Activated CD4-positive, alpha-beta T cell treated with anti-CD3 and anti-CD28 coated beads for 36 hours (primary cell): ENCODE data around the gene MAN2A1. TPM values are rescaled to one million over a fixed set of nuclear protein-coding genes. Genes with fewer than 3 reads are reported as not detected.

Experiments used
- ATAC-seq: fragments of 200-7000 bp; cut with Tn5 transposase; one replicate; pipeline ENCODE4 v1.10.0; 2021; ENCODE audit warnings: mild to moderate bottlenecking, moderate library complexity
- CTCF ChIA-PET: fragments of 350-600 bp; sonication (Branson Sonifier 250); formaldehyde crosslinking; loops from one replicate; lab custom pipeline; 2021; ENCODE audit warnings: antibody characterized with exemption; lab: Charles Lee
- POLR2A ChIA-PET: fragments of 350-600 bp; sonication (Branson Sonifier 250); formaldehyde crosslinking; loops from one replicate; lab custom pipeline; 2021; ENCODE audit warnings: antibody characterized with exemption, inconsistent platforms; lab: Charles Lee
- DNase-seq: peaks from one replicate; pipeline ENCODE4 v3.0.0-alpha.2; 2020
- H3K27ac Mint-ChIP-seq: one replicate; pipeline ENCODE4 v1.8.0; 2021; ENCODE audit warnings: mixed read lengths
- H3K27me3 Mint-ChIP-seq: one replicate; pipeline ENCODE4 v1.8.0; 2021; ENCODE audit warnings: mixed read lengths
- H3K36me3 Mint-ChIP-seq: one replicate; pipeline ENCODE4 v1.8.0; 2021; ENCODE audit warnings: low read depth, mixed read lengths
- H3K4me1 Mint-ChIP-seq: one replicate; pipeline ENCODE4 v1.8.0; 2021; ENCODE audit warnings: mixed read lengths
- H3K4me3 Mint-ChIP-seq: one replicate; pipeline ENCODE4 v1.8.0; 2021; ENCODE audit warnings: mild to moderate bottlenecking, moderate library complexity, mixed read lengths
- H3K9me3 Mint-ChIP-seq: one replicate; pipeline ENCODE4 v1.8.0; 2021; ENCODE audit warnings: low read depth, mixed read lengths
- intact Hi-C, 2 experiments: fragments of 100-400 bp; cut with DNase I in 1 of 2; cut with micrococcal nuclease in 1 of 2; formaldehyde crosslinking; loops; one replicate each; pipeline versions ENCODE4 v1.14.2 to v1.15.1; 2022 to 2024; cut with DNase I, micrococcal nuclease
- total RNA-seq, 2 experiments: library from RNA; stranded (reverse); gene quantifications; one replicate each; pipeline ENCODE4 v1.2.3, GENCODE V29; 2021

The MAN2A1 gene
- 10 to 100 TPM; 33.4 to 33.6 TPM for total RNA-seq

- H3K9me3 Mint-ChIP-seq, result peaks cover 5% of the 10 kb centered on the region
- intact Hi-C loops, result loop anchor here (1.0 to 10.0 kb wide), 21 partner anchors 158 to 1405 kb away; partner anchors contain the start of genes FBXL17 (in 2 of the 2), SLC25A46 (in 2 of the 2), TMEM232 (in 1 of the 2) and WDR36 (in 1 of the 2)
- no peaks in the 10 kb centered on the region for H3K27me3 Mint-ChIP-seq
- ChIA-PET POLR2A (interaction anchor here (0.6 to 1.5 kb wide), 2 partner anchors 29 to 253 kb away, joined by 3 to 5 read pairs; no protein-coding TSS in a partner anchor), CTCF (interaction anchor here (0.5 to 2.9 kb wide), 4 partner anchors 14 to 763 kb away, joined by 3 to 17 read pairs (median 4); no protein-coding TSS in a partner anchor)
- peak; percentile 85 for DNase-seq
- H3K36me3 Mint-ChIP-seq, result peaks cover 8% of the 10 kb centered on the region
- peaks cover 43% of the 10 kb centered on the region for H3K4me1 Mint-ChIP-seq
- H3K27ac Mint-ChIP-seq, result peak within 1 kb of the TSS; percentile 97
- peak within 1 kb of the TSS; percentile 95 for H3K4me3 Mint-ChIP-seq
- peak; percentile 59 for ATAC-seq
Measured at GRCh38 chr5:109689740-109690241, at the start of gene MAN2A1. Gene MAN2A1, plus strand, starts transcription at chr5:109689927. Its CDS starts 491 bp downstream, at chr5:109690418.

- ChIA-PET CTCF (no interaction called here), POLR2A (no interaction called here)
- intact Hi-C loops, result no loop called here
- DNase-seq (no peak), ATAC-seq (no peak)
- Mint-ChIP-seq H3K4me1 (no peaks in the 10 kb centered on the region), H3K4me3 (no peak overlapping the region), H3K36me3 (no peaks in the 10 kb centered on the region), H3K27me3 (no peaks in the 10 kb centered on the region), H3K9me3 (no peaks in the 10 kb centered on the region), H3K27ac (no peak overlapping the region)
Measured at GRCh38 chr5:109640976-109641375, 48.8 kb upstream of the MAN2A1 start.

- ChIA-PET POLR2A (no interaction called here), CTCF (interaction anchor here (0.6 kb wide), 1 partner anchor 527 kb away, joined by 3 read pairs; no protein-coding TSS in a partner anchor)
- Mint-ChIP-seq H3K9me3 (no peaks in the 10 kb centered on the region), H3K27me3 (no peaks in the 10 kb centered on the region), H3K4me3 (no peak overlapping the region), H3K27ac (no peak overlapping the region), H3K36me3 (no peaks in the 10 kb centered on the region), H3K4me1 (no peaks in the 10 kb centered on the region)
- DNase-seq (no peak), ATAC-seq (no peak)
- intact Hi-C loops, result no loop called here
Measured at GRCh38 chr5:109643791-109644350, 45.9 kb upstream of the MAN2A1 start.

GRCh38 chr5:109644829-109645228 lies 44.9 kb upstream of the MAN2A1 start:
- H3K27me3 Mint-ChIP-seq, result no peaks in the 10 kb centered on the region
- intact Hi-C loops, result no loop called here
- ChIA-PET POLR2A (no interaction called here), CTCF (interaction anchor here (0.6 to 1.2 kb wide), 2 partner anchors 8 to 526 kb away, joined by 3 read pairs; no protein-coding TSS in a partner anchor)
- DNase-seq, result no peak
- no peaks in the 10 kb centered on the region for H3K36me3 Mint-ChIP-seq
- H3K27ac Mint-ChIP-seq, result no peak overlapping the region
- ATAC-seq, result no peak
- no peaks in the 10 kb centered on the region for H3K9me3 Mint-ChIP-seq
- no peaks in the 10 kb centered on the region for H3K4me1 Mint-ChIP-seq
- H3K4me3 Mint-ChIP-seq, result no peak overlapping the region

GRCh38 chr5:109645707-109646192 lies 44.0 kb upstream of the MAN2A1 start:
- intact Hi-C loops, result no loop called here
- DNase-seq (no peak), ATAC-seq (no peak)
- Mint-ChIP-seq H3K27me3 (no peaks in the 10 kb centered on the region), H3K27ac (no peak overlapping the region), H3K9me3 (no peaks in the 10 kb centered on the region), H3K4me3 (no peak overlapping the region), H3K36me3 (no peaks in the 10 kb centered on the region), H3K4me1 (no peaks in the 10 kb centered on the region)
- POLR2A ChIA-PET, result interaction anchor here (0.5 kb wide), 1 partner anchor 53 kb away, joined by 3 read pairs; no protein-coding TSS in a partner anchor
- CTCF ChIA-PET, result interaction anchor here (1.2 kb wide), 1 partner anchor 9 kb away, joined by 3 read pairs; no protein-coding TSS in a partner anchor

GRCh38 chr5:109649318-109649717 lies 40.4 kb upstream of the MAN2A1 start:
- no peak overlapping the region for H3K27ac Mint-ChIP-seq
- peaks cover 2% of the 10 kb centered on the region for H3K4me1 Mint-ChIP-seq
- CTCF ChIA-PET, result interaction anchor here (0.5 kb wide), 1 partner anchor 341 kb away, joined by 3 read pairs; no protein-coding TSS in a partner anchor
- no peaks in the 10 kb centered on the region for H3K36me3 Mint-ChIP-seq
- POLR2A ChIA-PET, result no interaction called here
- no peaks in the 10 kb centered on the region for H3K9me3 Mint-ChIP-seq
- intact Hi-C loops, result no loop called here
- DNase-seq, result no peak
- no peak for ATAC-seq
- no peak overlapping the region for H3K4me3 Mint-ChIP-seq
- H3K27me3 Mint-ChIP-seq, result peaks cover 5% of the 10 kb centered on the region

- Mint-ChIP-seq H3K27ac (no peak overlapping the region), H3K4me3 (no peak overlapping the region), H3K36me3 (no peaks in the 10 kb centered on the region), H3K27me3 (peaks cover 5% of the 10 kb centered on the region), H3K9me3 (no peaks in the 10 kb centered on the region), H3K4me1 (peaks cover 12% of the 10 kb centered on the region)
- DNase-seq, result no peak
- ATAC-seq, result no peak
- ChIA-PET CTCF (interaction anchor here (0.9 kb wide), 1 partner anchor 38 kb away, joined by 3 read pairs; no protein-coding TSS in a partner anchor), POLR2A (no interaction called here)
- intact Hi-C loops, result no loop called here
Measured at GRCh38 chr5:109650493-109650892, 39.2 kb upstream of the MAN2A1 start.

GRCh38 chr5:109652096-109652495 lies 37.6 kb upstream of the MAN2A1 start:
- peaks cover 5% of the 10 kb centered on the region for H3K27me3 Mint-ChIP-seq
- ATAC-seq (no peak), DNase-seq (no peak)
- no peak overlapping the region for H3K4me3 Mint-ChIP-seq
- H3K36me3 Mint-ChIP-seq, result no peaks in the 10 kb centered on the region
- ChIA-PET CTCF (no interaction called here), POLR2A (no interaction called here)
- H3K27ac Mint-ChIP-seq, result no peak overlapping the region
- intact Hi-C loops, result no loop called here
- peaks cover 28% of the 10 kb centered on the region for H3K4me1 Mint-ChIP-seq
- H3K9me3 Mint-ChIP-seq, result no peaks in the 10 kb centered on the region

- POLR2A ChIA-PET, result no interaction called here
- no peak overlapping the region for H3K27ac Mint-ChIP-seq
- no peaks in the 10 kb centered on the region for H3K9me3 Mint-ChIP-seq
- H3K4me1 Mint-ChIP-seq, result peaks cover 32% of the 10 kb centered on the region
- ATAC-seq (no peak), DNase-seq (no peak)
- no peaks in the 10 kb centered on the region for H3K36me3 Mint-ChIP-seq
- intact Hi-C loops, result no loop called here
- no peak overlapping the region for H3K4me3 Mint-ChIP-seq
- CTCF ChIA-PET, result no interaction called here
- H3K27me3 Mint-ChIP-seq, result peaks cover 5% of the 10 kb centered on the region
Measured at GRCh38 chr5:109653042-109653441, 36.7 kb upstream of the MAN2A1 start.

GRCh38 chr5:109653561-109654239 lies 36.0 kb upstream of the MAN2A1 start:
- Mint-ChIP-seq H3K36me3 (no peaks in the 10 kb centered on the region), H3K27ac (no peak overlapping the region), H3K4me1 (peaks cover 32% of the 10 kb centered on the region), H3K4me3 (no peak overlapping the region), H3K9me3 (no peaks in the 10 kb centered on the region), H3K27me3 (peaks cover 8% of the 10 kb centered on the region)
- ChIA-PET CTCF (no interaction called here), POLR2A (no interaction called here)
- no peak for DNase-seq
- intact Hi-C loops, result no loop called here
- ATAC-seq, result no peak

- no peaks in the 10 kb centered on the region for H3K9me3 Mint-ChIP-seq
- peak; percentile 84 for ATAC-seq
Measured at GRCh38 chr5:109654455-109654854, 35.3 kb upstream of the MAN2A1 start.

More at GRCh38 chr5:109654455-109654854, 35.3 kb upstream of the MAN2A1 start:
- DNase-seq, result peak; percentile 50
- Mint-ChIP-seq H3K36me3 (no peaks in the 10 kb centered on the region), H3K4me3 (no peak overlapping the region), H3K27ac (no peak overlapping the region), H3K27me3 (peaks cover 12% of the 10 kb centered on the region), H3K4me1 (peaks cover 32% of the 10 kb centered on the region)
- CTCF ChIA-PET, result no interaction called here
- POLR2A ChIA-PET, result no interaction called here
- intact Hi-C loops, result no loop called here
